T-helper 2 cell treated with Interferon-gamma antibody and Interleukin-4, amounts not matched to agents 5 μg/mL and 100 μg/mL, for 36 hours (primary cell): ENCODE measurements around the gene TTC7B.

Experiments
- DNase-seq: peaks from one replicate; pipeline ENCODE4 v3.0.0; 2021; ENCODE audit warnings: low spot score
- H3K27ac Mint-ChIP-seq: one replicate; pipeline ENCODE4 v1.8.0; 2021; ENCODE audit warnings: mild to moderate bottlenecking, mixed read lengths
- H3K27me3 Mint-ChIP-seq: one replicate; pipeline ENCODE4 v1.8.0; 2021; ENCODE audit warnings: low read depth, mixed read lengths
- H3K36me3 Mint-ChIP-seq: one replicate; pipeline ENCODE4 v1.8.0; 2021; ENCODE audit warnings: low read depth, mixed read lengths
- H3K4me1 Mint-ChIP-seq: one replicate; pipeline ENCODE4 v1.8.0; 2021; ENCODE audit warnings: low read depth, mixed read lengths
- H3K4me3 Mint-ChIP-seq: one replicate; pipeline ENCODE4 v1.8.0; 2022; ENCODE audit warnings: mild to moderate bottlenecking, moderate library complexity, mixed read lengths
- H3K9me3 Mint-ChIP-seq: one replicate; pipeline ENCODE4 v1.8.0; 2021; ENCODE audit warnings: mixed read lengths

Gene TTC7B

GRCh38 chr14:90488256-90488655, 328.0 kb downstream of the TTC7B start:
- no peak for DNase-seq
- Mint-ChIP-seq H3K27me3 (peaks cover 5% of the 10 kb centered on the region), H3K27ac (no peak overlapping the region)

DNA sequence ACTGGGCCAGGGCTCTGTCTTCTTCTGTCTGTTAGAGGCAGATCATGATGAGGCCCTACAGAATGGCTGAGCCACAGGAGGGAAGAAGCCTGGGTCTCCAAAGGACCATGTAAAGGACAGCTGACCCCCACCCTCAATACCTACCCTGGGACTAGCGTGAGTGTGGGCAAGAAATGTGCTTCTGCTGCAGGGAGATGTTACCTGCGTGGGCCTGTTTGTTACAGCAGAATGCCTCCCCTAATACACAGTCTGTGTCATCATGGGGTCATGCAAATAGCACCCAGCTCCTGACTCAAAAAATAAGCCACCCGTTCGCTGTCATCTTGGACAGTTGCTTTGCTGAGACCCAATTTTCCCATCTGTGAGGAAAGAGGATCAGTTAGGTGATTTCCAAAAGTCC, 328.8 kb downstream of the TTC7B start:
- Mint-ChIP-seq H3K27me3 (peaks cover 5% of the 10 kb centered on the region), H3K27ac (no peak overlapping the region)

More at GRCh38 chr14:90488256-90488655, 328.0 kb downstream of the TTC7B start:
- Mint-ChIP-seq H3K4me3 (no peak overlapping the region), H3K36me3 (no peaks in the 10 kb centered on the region), H3K4me1 (peaks cover 4% of the 10 kb centered on the region), H3K9me3 (no peaks in the 10 kb centered on the region)

GRCh38 chr14:90487031-90487430, 329.2 kb downstream of the TTC7B start:
- Mint-ChIP-seq H3K9me3 (no peaks in the 10 kb centered on the region), H3K4me3 (no peak overlapping the region), H3K4me1 (peaks cover 4% of the 10 kb centered on the region), H3K27ac (no peak overlapping the region), H3K27me3 (peaks cover 5% of the 10 kb centered on the region), H3K36me3 (no peaks in the 10 kb centered on the region)
- no peak for DNase-seq

More for the DNA sequence above, 328.8 kb downstream of the TTC7B start:
- no peaks in the 10 kb centered on the region for H3K9me3 Mint-ChIP-seq
- H3K4me1 Mint-ChIP-seq = peaks cover 4% of the 10 kb centered on the region
- H3K4me3 Mint-ChIP-seq = no peak overlapping the region
- no peaks in the 10 kb centered on the region for H3K36me3 Mint-ChIP-seq
- no peak for DNase-seq

DNA sequence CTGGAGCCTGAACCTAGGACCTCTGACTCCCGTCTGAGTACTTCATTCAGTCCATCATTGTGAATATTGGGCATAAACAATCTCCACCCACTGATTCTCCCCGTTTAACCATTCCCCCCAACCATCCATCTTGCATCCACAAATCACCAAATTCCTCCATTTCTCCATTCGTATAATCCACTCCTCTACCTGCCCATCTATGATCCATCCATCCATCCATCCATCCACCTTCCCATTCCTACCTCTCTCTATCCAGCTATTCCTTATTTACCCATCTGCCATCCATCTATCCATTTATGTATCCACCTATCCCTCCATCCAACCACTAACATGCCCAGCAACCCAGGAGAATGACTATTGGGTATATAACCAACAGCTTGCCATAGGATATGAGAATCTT, 331.9 kb downstream of the TTC7B start:
- Mint-ChIP-seq H3K4me1 (peaks cover 4% of the 10 kb centered on the region), H3K27me3 (peaks cover 5% of the 10 kb centered on the region), H3K9me3 (no peaks in the 10 kb centered on the region), H3K36me3 (no peaks in the 10 kb centered on the region), H3K27ac (no peak overlapping the region), H3K4me3 (no peak overlapping the region)
- no peak for DNase-seq

GRCh38 chr14:90483571-90483974, 332.7 kb downstream of the TTC7B start:
- no peaks in the 10 kb centered on the region for H3K9me3 Mint-ChIP-seq
- peaks cover 5% of the 10 kb centered on the region for H3K27me3 Mint-ChIP-seq
- no peak overlapping the region for H3K4me3 Mint-ChIP-seq

GRCh38 chr14:90483117-90483516, 333.1 kb downstream of the TTC7B start:
- H3K27me3 Mint-ChIP-seq = peaks cover 5% of the 10 kb centered on the region
- no peaks in the 10 kb centered on the region for H3K9me3 Mint-ChIP-seq
- H3K27ac Mint-ChIP-seq = no peak overlapping the region
- H3K4me3 Mint-ChIP-seq = no peak overlapping the region
- no peaks in the 10 kb centered on the region for H3K36me3 Mint-ChIP-seq
- no peak for DNase-seq
- peaks cover 4% of the 10 kb centered on the region for H3K4me1 Mint-ChIP-seq

More at GRCh38 chr14:90483571-90483974, 332.7 kb downstream of the TTC7B start:
- DNase-seq = no peak
- Mint-ChIP-seq H3K36me3 (no peaks in the 10 kb centered on the region), H3K4me1 (peaks cover 4% of the 10 kb centered on the region), H3K27ac (no peak overlapping the region)

- no peak for DNase-seq
- Mint-ChIP-seq H3K4me3 (no peak overlapping the region), H3K36me3 (no peaks in the 10 kb centered on the region), H3K27me3 (peaks cover 2% of the 10 kb centered on the region), H3K4me1 (no peaks in the 10 kb centered on the region), H3K9me3 (peaks cover 33% of the 10 kb centered on the region), H3K27ac (no peak overlapping the region)
Measured at GRCh38 chr14:90475298-90475697, 340.9 kb downstream of the TTC7B start.
